Mucosa of rectum (tissue), 2 donors: ENCODE measurements around the gene FAF2.

Experiments used
- H3K27ac ChIP-seq, 2 donors: one replicate each; pipeline ENCODE4 v1.7.0; 2013; ENCODE audit warnings: inconsistent platforms in 2 of 2, low read depth in 2 of 2, low read length in 2 of 2
- H3K27me3 ChIP-seq, 2 donors: one replicate each; pipeline ENCODE4 v1.7.0; 2013; ENCODE audit warnings: low read length in 2 of 2; ENCODE audit not compliant: control insufficient read depth in 2 of 2, insufficient read depth in 2 of 2
- H3K36me3 ChIP-seq, 2 donors: one replicate each; pipeline ENCODE4 v1.7.0; 2013; ENCODE audit warnings: low read length in 2 of 2; ENCODE audit not compliant: control insufficient read depth in 2 of 2, insufficient read depth in 2 of 2
- H3K4me1 ChIP-seq, 2 donors: one replicate each; pipeline ENCODE4 v1.7.0; 2013; ENCODE audit warnings: low read length in 2 of 2, mild to moderate bottlenecking in 1 of 2; ENCODE audit not compliant: control insufficient read depth in 2 of 2, insufficient read depth in 2 of 2
- H3K4me3 ChIP-seq, 2 donors: one replicate each; pipeline ENCODE4 v1.7.0; 2013; ENCODE audit warnings: low read length in 2 of 2
- H3K9ac ChIP-seq, 2 donors: one replicate each; pipeline ENCODE4 v1.7.0; 2013; ENCODE audit warnings: low read length in 2 of 2, low read depth in 1 of 2, mild to moderate bottlenecking in 1 of 2
- H3K9me3 ChIP-seq, 2 donors: one replicate each; pipeline ENCODE4 v1.7.0; 2013; ENCODE audit warnings: low read length in 2 of 2; ENCODE audit not compliant: control insufficient read depth in 2 of 2
- donor health status: healthy.
- donor health status: Normal muscosa, but diverticular disease.

The FAF2 gene

DNA sequence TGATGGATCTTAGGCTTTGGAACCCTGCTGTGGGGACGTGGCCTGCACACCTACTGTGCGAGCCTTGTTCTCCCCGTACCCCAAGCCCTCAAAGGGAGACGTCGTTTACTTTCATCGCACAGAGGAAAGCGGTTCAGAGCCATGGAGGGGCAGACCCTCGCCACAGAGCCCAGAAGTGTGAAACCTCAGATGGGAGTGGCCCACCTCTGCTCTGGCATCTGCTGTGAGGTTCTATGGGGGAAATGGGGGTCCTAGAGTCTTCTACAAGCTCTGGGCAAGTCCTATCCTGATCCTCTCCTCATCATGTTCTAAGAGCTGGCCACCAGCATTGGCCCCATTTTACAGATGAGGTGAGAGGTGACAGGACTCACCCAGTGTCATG lies 92.8 kb downstream of the FAF2 start:
- Histone ChIP-seq H3K27ac (peak overlapping the region; percentile 95 to 99), H3K4me1 (peaks cover 32 to 37% of the 10 kb centered on the region in 2 donors), H3K27me3 (no peaks in the 10 kb centered on the region), H3K4me3 (no peak overlapping the region), H3K9me3 (no peaks in the 10 kb centered on the region), H3K36me3 (no peaks in the 10 kb centered on the region), H3K9ac (peak overlapping the region; percentile 86 to 93)

DNA sequence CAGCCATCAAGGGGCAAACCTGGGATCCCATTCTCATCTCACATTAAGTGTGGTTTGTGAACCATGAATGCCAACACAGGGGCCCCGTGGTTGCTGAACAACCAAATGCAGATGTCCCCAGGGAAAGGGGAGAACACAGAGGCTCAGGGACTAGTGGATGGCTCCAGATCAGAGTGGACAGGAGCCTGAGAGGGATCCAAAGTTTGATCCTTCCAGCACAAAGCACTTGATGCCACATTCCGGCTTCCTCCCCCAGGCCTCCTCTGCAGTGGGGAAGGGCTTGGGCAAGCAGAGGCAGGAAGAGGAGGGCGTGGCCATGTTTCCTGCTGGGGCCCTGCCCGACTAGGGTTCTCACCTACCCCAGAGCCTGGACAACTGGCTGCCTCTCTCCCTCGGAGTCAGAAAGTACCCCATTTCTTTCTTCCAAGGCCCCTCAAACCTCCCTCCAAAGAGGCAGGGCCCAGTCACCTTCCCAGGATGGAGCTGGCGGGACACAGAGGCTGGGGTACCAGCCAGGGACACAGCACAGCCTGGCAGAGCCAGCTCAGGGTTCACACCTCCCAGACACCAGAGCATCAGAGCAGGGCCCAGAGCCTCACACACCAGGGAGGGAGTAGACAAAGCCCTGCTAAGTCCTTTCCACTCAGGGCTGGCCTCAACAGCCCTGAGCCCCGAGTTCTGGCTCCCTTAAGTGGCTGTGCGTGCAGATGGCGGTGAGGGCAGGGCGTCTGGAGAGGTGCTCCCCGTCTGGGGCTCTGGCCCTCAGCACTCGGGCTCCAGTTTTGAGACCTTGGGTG lies 93.4 kb downstream of the FAF2 start:
- no peaks in the 10 kb centered on the region for H3K36me3 ChIP-seq
- H3K9ac ChIP-seq = peak overlapping the region; percentile 86 to 93
- H3K27ac ChIP-seq = peak overlapping the region; percentile 95 to 99
- H3K4me3 ChIP-seq = peak overlapping the region; percentile 71 to 83
- no peaks in the 10 kb centered on the region for H3K27me3 ChIP-seq
- H3K4me1 ChIP-seq = peaks cover 33 to 41% of the 10 kb centered on the region in 2 donors
- no peaks in the 10 kb centered on the region for H3K9me3 ChIP-seq

DNA sequence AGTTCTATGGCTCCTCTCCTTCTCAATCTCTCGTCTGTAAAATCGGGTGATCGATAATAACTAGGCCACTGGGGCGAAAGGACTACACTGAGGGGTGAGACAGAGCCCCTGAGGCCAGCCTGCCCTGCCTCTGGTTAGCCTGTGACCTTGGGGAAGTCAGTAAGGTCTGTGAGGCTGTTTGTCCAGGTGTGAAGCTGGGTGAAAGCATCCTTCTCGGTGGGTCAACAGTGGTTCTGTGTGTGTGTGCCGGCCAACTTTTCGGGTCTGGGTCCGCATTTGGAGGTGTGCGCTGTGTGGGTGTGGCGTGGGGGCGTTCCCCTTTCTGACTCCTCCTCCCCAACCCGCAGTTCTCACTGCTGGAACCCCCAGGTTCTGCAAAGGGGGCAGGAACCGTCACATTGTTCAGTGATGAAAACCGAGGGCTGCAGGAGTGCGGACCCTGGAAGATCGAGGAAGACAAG lies 94.0 kb downstream of the FAF2 start:
- peak overlapping the region; percentile 95 to 99 for H3K27ac ChIP-seq
- no peaks in the 10 kb centered on the region for H3K36me3 ChIP-seq
- peaks cover 39 to 41% of the 10 kb centered on the region in 2 donors for H3K4me1 ChIP-seq
- no peaks in the 10 kb centered on the region for H3K9me3 ChIP-seq
- H3K4me3 ChIP-seq = peak overlapping the region; percentile 71 to 83
- H3K27me3 ChIP-seq = no peaks in the 10 kb centered on the region
- H3K9ac ChIP-seq = peak overlapping the region; percentile 86 to 93

DNA sequence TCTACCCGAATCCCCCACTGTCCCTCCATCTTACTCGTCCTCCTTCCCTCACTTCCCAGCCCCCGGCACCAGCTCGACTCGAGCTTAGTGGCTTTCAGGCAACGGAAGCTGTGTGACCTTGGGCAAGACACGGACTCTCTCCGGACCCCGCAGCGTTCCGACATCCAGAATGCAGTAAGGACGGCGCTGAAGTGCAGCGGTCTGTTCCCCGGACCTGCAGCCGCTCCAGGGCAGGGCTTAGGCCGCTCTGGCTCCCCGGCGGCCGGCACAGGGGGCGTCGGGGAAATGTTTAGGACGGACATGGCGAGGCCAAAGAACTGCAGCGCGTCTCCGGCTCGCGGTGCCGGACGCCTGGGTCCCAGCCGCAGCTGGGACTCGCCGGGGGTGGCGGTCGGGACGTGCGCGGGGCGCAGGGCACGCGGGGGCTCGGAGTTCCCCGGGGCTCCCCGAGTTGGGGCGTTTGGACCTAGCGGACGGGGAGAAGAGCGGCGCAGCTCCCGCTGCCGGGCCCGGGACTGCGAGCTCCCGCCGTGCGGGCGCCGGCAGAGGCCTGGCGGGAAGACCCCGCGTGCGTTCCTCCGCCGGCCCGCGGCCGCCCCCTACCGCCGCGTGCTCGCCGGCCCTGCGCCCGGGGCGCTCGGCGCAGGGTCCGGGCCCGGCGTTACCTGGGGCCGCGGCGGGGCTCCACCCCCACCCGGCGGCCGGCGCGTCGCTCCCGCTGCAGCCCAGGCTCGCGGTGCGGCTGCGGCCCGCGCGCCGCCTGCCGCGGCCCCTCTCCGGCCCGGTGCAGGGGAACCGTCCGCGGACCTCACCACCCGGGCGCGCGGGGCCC lies 94.6 kb downstream of the FAF2 start:
- Histone ChIP-seq H3K9ac (peak overlapping the region; percentile 86 to 93), H3K4me3 (peak overlapping the region; percentile 71 to 88), H3K9me3 (no peaks in the 10 kb centered on the region), H3K4me1 (peaks cover 44 to 45% of the 10 kb centered on the region in 2 donors), H3K27me3 (no peaks in the 10 kb centered on the region), H3K27ac (peak overlapping the region; percentile 95 to 99), H3K36me3 (no peaks in the 10 kb centered on the region)

DNA sequence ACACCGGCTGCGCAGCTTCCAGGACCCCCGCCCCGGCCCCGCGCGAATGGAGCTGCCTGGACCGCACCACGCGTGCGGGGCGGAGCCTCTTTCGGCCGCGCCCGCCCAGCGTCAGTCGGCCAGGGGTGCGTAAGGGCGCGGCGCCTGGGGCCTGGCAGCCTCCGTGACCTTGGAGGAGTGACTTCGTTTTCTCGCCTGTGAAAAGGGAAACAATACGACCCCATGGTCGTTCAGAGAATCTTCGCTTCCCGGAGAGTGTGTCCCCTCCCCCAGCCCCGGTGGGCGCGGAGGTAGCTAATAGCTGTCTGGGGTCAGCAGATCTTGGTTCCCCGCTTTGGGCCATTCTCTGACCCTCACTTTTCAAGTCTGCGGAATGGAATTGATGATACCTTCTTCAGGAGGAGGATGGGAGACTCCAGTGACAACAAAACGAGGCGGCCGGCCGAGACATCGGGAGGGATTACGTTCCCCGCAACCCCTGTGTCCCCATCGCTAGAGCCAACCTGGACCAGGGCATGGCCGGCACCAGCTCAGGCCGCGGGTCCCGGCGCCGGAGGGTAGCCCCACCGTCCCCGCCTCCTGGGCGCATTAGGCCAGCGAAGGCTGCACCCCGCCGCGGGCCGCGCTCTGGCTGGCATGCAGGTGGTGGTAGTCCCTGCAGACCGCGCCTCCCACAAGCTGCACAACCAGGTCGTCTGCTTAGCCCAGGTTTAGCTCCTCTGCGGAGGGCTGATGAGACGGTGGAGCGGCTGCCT lies 95.4 kb downstream of the FAF2 start:
- Histone ChIP-seq H3K4me3 (peak overlapping the region; percentile 71 to 88), H3K27me3 (no peaks in the 10 kb centered on the region), H3K9ac (peak overlapping the region; percentile 93 to 99), H3K27ac (peak overlapping the region; percentile 95 to 99), H3K9me3 (no peaks in the 10 kb centered on the region), H3K36me3 (no peaks in the 10 kb centered on the region), H3K4me1 (peaks cover 45% of the 10 kb centered on the region in 2 donors)

DNA sequence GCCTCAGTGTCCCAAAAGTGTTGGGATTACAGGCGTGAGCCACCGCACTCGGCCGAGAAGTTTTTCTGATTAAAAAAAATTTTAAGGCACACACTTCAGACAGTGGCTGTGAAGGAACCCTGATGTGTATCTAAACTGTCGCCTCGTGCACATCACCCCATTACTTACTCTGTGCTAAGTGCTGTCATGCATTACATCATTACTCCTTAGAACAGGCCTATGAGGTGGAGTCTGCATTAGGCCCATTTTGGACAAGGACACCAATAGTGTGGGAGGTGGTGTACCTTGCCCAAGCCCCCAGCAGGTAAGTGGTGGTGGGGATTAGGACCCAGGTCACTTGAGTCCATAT lies 97.2 kb downstream of the FAF2 start:
- Histone ChIP-seq H3K9ac (peak overlapping the region; percentile 75 to 93), H3K9me3 (no peaks in the 10 kb centered on the region), H3K4me1 (peaks cover 61 to 63% of the 10 kb centered on the region in 2 donors), H3K27ac (peak overlapping the region; percentile 95 to 99), H3K36me3 (no peaks in the 10 kb centered on the region), H3K4me3 (peak overlapping the region; percentile 26 to 88), H3K27me3 (no peaks in the 10 kb centered on the region)

DNA sequence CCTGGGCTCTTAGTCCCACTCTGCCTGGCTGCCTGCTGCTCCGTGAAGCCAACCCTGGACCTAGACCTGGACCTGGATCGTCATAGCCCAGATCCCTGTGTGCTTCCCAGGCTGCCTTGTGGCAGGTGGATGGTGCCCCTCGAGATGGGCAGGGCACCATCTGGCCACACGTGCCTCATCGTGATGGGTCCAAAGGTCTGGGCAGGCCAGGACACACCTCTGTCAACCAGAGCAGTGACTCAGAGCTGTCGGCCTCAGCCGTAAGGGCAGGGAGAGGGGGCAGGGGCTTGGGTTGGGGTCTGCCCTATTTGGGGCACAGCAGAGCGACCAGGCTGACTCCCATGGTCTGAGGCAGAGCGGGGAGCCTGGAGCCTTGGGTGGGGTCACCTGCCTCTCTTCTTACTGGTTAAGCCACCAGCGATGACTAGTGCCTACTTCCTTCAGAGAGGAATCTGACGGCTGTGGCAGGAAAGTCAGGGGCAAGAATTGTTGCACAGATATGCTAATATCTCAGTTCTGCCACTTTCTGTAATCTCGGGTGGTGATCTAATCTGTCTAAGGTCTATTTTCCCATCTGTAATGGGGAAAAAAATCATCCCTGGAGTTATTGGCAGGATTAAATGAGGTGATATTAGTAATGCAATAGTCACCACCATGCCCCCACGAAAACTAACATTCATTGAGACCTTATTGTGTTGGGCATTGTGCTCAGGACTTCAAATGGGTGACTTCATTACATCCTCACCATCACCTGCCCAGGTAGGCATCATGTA lies 97.7 kb downstream of the FAF2 start:
- Histone ChIP-seq H3K4me1 (peaks cover 61 to 64% of the 10 kb centered on the region in 2 donors), H3K36me3 (no peaks in the 10 kb centered on the region), H3K27ac (peak overlapping the region; percentile 95 to 99), H3K4me3 (peak overlapping the region; percentile 26 to 88), H3K9ac (peak overlapping the region; percentile 79 to 93), H3K9me3 (no peaks in the 10 kb centered on the region), H3K27me3 (no peaks in the 10 kb centered on the region)

DNA sequence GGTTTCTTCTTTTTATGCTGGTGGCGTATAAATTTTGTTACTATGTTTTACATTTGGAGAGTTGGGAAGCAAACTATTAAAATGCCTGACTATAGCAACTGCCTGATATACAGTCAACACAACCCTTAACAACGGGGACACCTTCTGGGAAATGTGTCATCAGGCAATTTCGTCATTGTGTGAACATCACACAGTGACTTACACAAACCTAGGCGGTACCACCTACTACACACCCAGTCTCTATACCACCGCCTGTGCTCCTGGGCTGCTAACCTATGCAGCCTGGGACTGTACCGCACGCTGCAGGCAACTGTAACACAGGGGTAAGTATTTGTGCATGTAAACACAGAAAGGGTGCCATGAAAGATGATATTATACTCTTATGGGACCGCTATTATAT lies 99.6 kb downstream of the FAF2 start:
- Histone ChIP-seq H3K9me3 (no peaks in the 10 kb centered on the region), H3K4me3 (no peak overlapping the region), H3K27me3 (no peaks in the 10 kb centered on the region), H3K4me1 (peaks cover 48 to 51% of the 10 kb centered on the region in 2 donors), H3K36me3 (no peaks in the 10 kb centered on the region), H3K27ac (peak overlapping the region; percentile 95 to 99), H3K9ac (peak overlapping the region; percentile 60 to 72)

DNA sequence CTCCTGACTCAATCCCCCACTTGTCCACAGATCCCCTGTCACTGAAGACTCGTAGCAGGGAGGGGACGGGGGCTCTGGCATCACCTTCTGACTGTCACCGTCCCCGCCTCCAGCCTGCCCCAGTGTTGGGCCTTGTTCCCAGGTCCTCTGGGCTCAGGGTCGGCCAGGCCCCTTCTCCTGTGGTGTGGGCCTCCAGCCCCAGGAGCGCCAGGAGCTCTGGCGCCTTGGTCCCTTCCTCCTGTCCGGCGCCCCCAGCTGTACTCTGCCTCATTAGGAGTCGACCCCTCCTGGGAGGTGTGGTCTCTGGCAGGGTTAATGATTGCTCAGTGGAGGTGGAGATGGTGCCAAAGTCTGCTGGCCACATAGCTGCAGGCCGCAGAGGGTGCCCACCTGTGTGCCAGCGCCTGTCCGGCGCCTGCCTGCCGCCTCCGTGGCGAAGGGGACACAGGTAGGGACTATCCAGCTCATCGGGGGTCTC lies 100.8 kb downstream of the FAF2 start, which contains the start of gene CDHR2:
CDHR2 (plus strand) TSS at position 376 of the 478 bp plus-strand sequence. CDS start 16,011 bp downstream, outside the sequence.
- peak within 1 kb of the TSS; percentile 44 to 59 for H3K4me3 ChIP-seq
- H3K9ac ChIP-seq = peak within 1 kb of the TSS; percentile 60 to 75
- H3K36me3 ChIP-seq = no peaks in the 10 kb centered on the region
- H3K4me1 ChIP-seq = peaks cover 43 to 55% of the 10 kb centered on the region in 2 donors
- peak within 1 kb of the TSS; percentile 95 to 99 for H3K27ac ChIP-seq
- no peaks in the 10 kb centered on the region for H3K9me3 ChIP-seq
- H3K27me3 ChIP-seq = no peaks in the 10 kb centered on the region
